OCI-LY7 (cell line): ENCODE results near the gene AGMAT.

Experiments used
- CTCF ChIP-seq: fragments of 200-600 bp; sonication (generic); conservative IDR thresholded peaks from 2 replicates; pipeline ENCODE4 v1.5.1; 2014; ENCODE audit warnings: mild to moderate bottlenecking, antibody characterized with exemption, low read length, moderate library complexity, mixed read lengths
- EZH2phosphoT487 ChIP-seq: fragments of 200-600 bp; sonication (generic); IDR thresholded peaks from 2 replicates; pipeline ENCODE4 v1.6.1; 2018; ENCODE audit warnings: low read depth, borderline replicate concordance, mild to moderate bottlenecking, mixed run types, antibody characterized with exemption, low read length, moderate library complexity, mixed read lengths

- TF ChIP-seq CTCF, result no peak
- no peak for TF ChIP-seq EZH2phosphoT487
Observed at GRCh38 chr1:15616373-15617172, 31.7 kb upstream of the AGMAT start.
